HepG2 (cell line): ENCODE data around the gene BICRAL. TPM values are rescaled to one million over a fixed set of nuclear protein-coding genes. Genes with fewer than 3 reads are reported as not detected.
A peak's percentile ranks its signal among the peaks of the same experiment; 100 is the strongest.

ENCODE experiments used
- FOXA1 ChIP-seq, 2 experiments: fragments of 450-650 bp in 1 of 2; sonication (generic) in 1 of 2; formaldehyde crosslinking in 1 of 2; IDR thresholded peaks; 2 replicates each; pipeline versions ENCODE4 v1.4.0 to v1.6.1; 2016 to 2020; ENCODE audit warnings: missing genetic modification reagents in 1 of 2
- HDAC2 ChIP-seq: sonication (generic); formaldehyde crosslinking; IDR thresholded peaks from 2 replicates; pipeline ENCODE4 v1.4.0; 2020; ENCODE audit warnings: missing genetic modification reagents
- KDM4B ChIP-seq: sonication (generic); formaldehyde crosslinking; IDR thresholded peaks from 2 replicates; pipeline ENCODE4 v1.4.0; 2020; ENCODE audit warnings: missing genetic modification reagents
- KDM6A ChIP-seq: IDR thresholded peaks from 2 replicates; pipeline ENCODE4 v1.6.1; 2016; ENCODE audit warnings: low read depth
- NCOA1 ChIP-seq: sonication (generic); formaldehyde crosslinking; IDR thresholded peaks from 2 replicates; pipeline ENCODE4 v1.9.0; 2021; ENCODE audit warnings: missing genetic modification reagents
- PITX1 ChIP-seq: sonication (generic); formaldehyde crosslinking; IDR thresholded peaks from 2 replicates; pipeline ENCODE4 v1.5.1; 2020; ENCODE audit warnings: mild to moderate bottlenecking, missing genetic modification reagents
- PLSCR1 ChIP-seq: sonication (generic); formaldehyde crosslinking; IDR thresholded peaks from 2 replicates; pipeline ENCODE4 v1.5.0; 2020; ENCODE audit warnings: missing genetic modification reagents, mild to moderate bottlenecking, borderline replicate concordance
- REL ChIP-seq: sonication (generic); formaldehyde crosslinking; conservative IDR thresholded peaks from 2 replicates; pipeline ENCODE4 v1.8.0; 2022; ENCODE audit warnings: mild to moderate bottlenecking, missing genetic modification reagents, moderate library complexity
- REPIN1 ChIP-seq: sonication (generic); formaldehyde crosslinking; IDR thresholded peaks from 2 replicates; pipeline ENCODE4 v1.8.0; 2022; ENCODE audit warnings: missing genetic modification reagents, low read depth, mild to moderate bottlenecking, borderline replicate concordance
- SNAPC4 ChIP-seq: sonication (generic); formaldehyde crosslinking; IDR thresholded peaks from 2 replicates; pipeline ENCODE4 v1.4.0; 2020; ENCODE audit warnings: mild to moderate bottlenecking, missing genetic modification reagents
- TCF7L2 ChIP-seq: IDR thresholded peaks from 2 replicates; pipeline ENCODE4 v1.6.1; 2011; ENCODE audit warnings: mild to moderate bottlenecking, low read depth, low read length, moderate library complexity
- ZBTB26 ChIP-seq: IDR thresholded peaks from 2 replicates; pipeline ENCODE4 v1.6.1; 2016; ENCODE audit warnings: missing compliant biosample characterization, missing genetic modification reagents, borderline replicate concordance
- ZBTB42 ChIP-seq: sonication (generic); formaldehyde crosslinking; IDR thresholded peaks from 2 replicates; pipeline ENCODE4 v1.5.0; 2020; ENCODE audit warnings: mild to moderate bottlenecking, missing genetic modification reagents
- ZNF10 ChIP-seq: sonication (generic); formaldehyde crosslinking; IDR thresholded peaks from 2 replicates; pipeline ENCODE4 v1.4.0; 2020; ENCODE audit warnings: mild to moderate bottlenecking, low read depth, missing genetic modification reagents, borderline replicate concordance
- ZNF543 ChIP-seq: sonication (generic); formaldehyde crosslinking; IDR thresholded peaks from 2 replicates; pipeline ENCODE4 v1.4.0; 2020; ENCODE audit warnings: mild to moderate bottlenecking, missing genetic modification reagents
- ZNF562 ChIP-seq: sonication (generic); formaldehyde crosslinking; IDR thresholded peaks from 2 replicates; pipeline ENCODE4 v1.8.0; 2022; ENCODE audit warnings: missing genetic modification reagents, borderline replicate concordance
- ZNF614 ChIP-seq: IDR thresholded peaks from 2 replicates; pipeline ENCODE4 v1.6.1; 2018; ENCODE audit warnings: missing biosample characterization, missing genetic modification reagents, inconsistent platforms, borderline replicate concordance
- ZNF691 ChIP-seq: sonication (generic); formaldehyde crosslinking; IDR thresholded peaks from 2 replicates; pipeline ENCODE4 v1.4.0; 2020; ENCODE audit warnings: missing genetic modification reagents, low read depth, mild to moderate bottlenecking, borderline replicate concordance
- ZNF749 ChIP-seq: sonication (generic); formaldehyde crosslinking; IDR thresholded peaks from 2 replicates; pipeline ENCODE4 v1.8.0; 2022; ENCODE audit warnings: mild to moderate bottlenecking, missing genetic modification reagents, moderate library complexity, borderline replicate concordance
- ZSCAN25 ChIP-seq: sonication (generic); formaldehyde crosslinking; IDR thresholded peaks from 2 replicates; pipeline ENCODE4 v1.8.0; 2022; ENCODE audit warnings: mild to moderate bottlenecking, missing genetic modification reagents
- ZSCAN29 ChIP-seq: sonication (generic); formaldehyde crosslinking; conservative IDR thresholded peaks from 2 replicates; pipeline ENCODE4 v1.4.0; 2020; ENCODE audit warnings: mild to moderate bottlenecking, missing genetic modification reagents
- polyA plus RNA-seq, 8 experiments: library from polyadenylated mRNA; depleted of rRNA in 3 of 8; stranded (reverse) in 7 of 8; unstranded in 1 of 8; fragments of >200 nt; fragmentation: Illumina TruSeq in 4 of 8; extraction: Trizol in 4 of 8; gene quantifications; 2 replicates each; pipeline versions ENCODE4 v1.2.1 to v1.2.3, GENCODE V29; 2011 to 2016; ENCODE audit warnings: low read depth in 4 of 8, missing spikeins in 1 of 8, mixed read lengths in 1 of 8; ENCODE audit not compliant: insufficient read depth in 1 of 8
- total RNA-seq, 5 experiments: library from RNA; depleted of rRNA; stranded (reverse); fragments of >200 nt; fragmentation: Illumina TruSeq; extraction: Trizol; gene quantifications; 2 replicates each; pipeline ENCODE4 v1.2.3, GENCODE V29; 2016; ENCODE audit warnings: low read depth in 1 of 5

Gene BICRAL
- total and polyA plus RNA-seq, 2 of the 13 experiments (the other 11 are each of a cell fraction or from before 2014, with no cell fraction given), result 5.0 to 13.5 TPM

- TF ChIP-seq SNAPC4 (peak; percentile 89; the same call in 1 of the 2 replicates), ZNF10 (CRISPR knock-in tag) (no peak), TCF7L2 (no peak), PITX1 (CRISPR knock-in tag) (peak; percentile 43; the same call in 1 of the 2 replicates), HDAC2 (CRISPR knock-in tag) (peak; percentile 30; the same call in 1 of the 2 replicates), ZBTB42 (peak; percentile 81; the same call in 1 of the 2 replicates), ZNF614 (CRISPR knock-in tag) (peak; percentile 74; the same call in 1 of the 2 replicates), REPIN1 (peak; percentile 39; the same call in 1 of the 2 replicates), ZNF691 (CRISPR knock-in tag) (peak; percentile 91; the same call in 1 of the 2 replicates), ZNF543 (peak; percentile 70; the same call in 1 of the 2 replicates), ZSCAN25 (CRISPR knock-in tag) (peak; percentile 61; the same call in 1 of the 2 replicates), FOXA1 (IDR thresholded peaks at IDR 0.05) (no peak), FOXA1 (CRISPR knock-in tag; IDR thresholded peaks at IDR 0.05) (no peak), KDM6A (CRISPR knock-in tag) (no peak), ZSCAN29 (no peak; the same call in 1 of the 2 replicates), REL (CRISPR knock-in tag) (0 out of 2 replicates have a peak, but pooled peaks have one; percentile 33), ZBTB26 (no peak), NCOA1 (CRISPR knock-in tag) (no peak), ZNF749 (CRISPR knock-in tag) (peak; percentile 85), KDM4B (peak; percentile 83), ZNF562 (no peak), PLSCR1 (no peak)
Measured at GRCh38 chr6:42783177-42783875, 1.5 kb downstream of the BICRAL start (continued).
